Mammary epithelial cell (primary cell): Measurements from ENCODE around the gene FRMD8.

ENCODE experiments used
- EZH2 ChIP-seq: IDR thresholded peaks from 2 replicates; pipeline ENCODE4 v1.6.1; 2012; ENCODE audit warnings: low read length, inconsistent platforms, borderline replicate concordance
- TF ChIP-seq, protein P1 (sequence below), 2 donors: IDR thresholded peaks in 1 of 2; conservative IDR thresholded peaks in 1 of 2; 2 replicates each; pipeline ENCODE4 v1.5.1; 2011 to 2012; ENCODE audit warnings: inconsistent platforms in 2 of 2, low read length in 2 of 2, mild to moderate bottlenecking in 2 of 2, control low read depth in 1 of 2, low read depth in 1 of 2; ENCODE audit not compliant: insufficient read depth in 1 of 2; ENCODE audit errors: extremely low read depth in 1 of 2

DNA sequence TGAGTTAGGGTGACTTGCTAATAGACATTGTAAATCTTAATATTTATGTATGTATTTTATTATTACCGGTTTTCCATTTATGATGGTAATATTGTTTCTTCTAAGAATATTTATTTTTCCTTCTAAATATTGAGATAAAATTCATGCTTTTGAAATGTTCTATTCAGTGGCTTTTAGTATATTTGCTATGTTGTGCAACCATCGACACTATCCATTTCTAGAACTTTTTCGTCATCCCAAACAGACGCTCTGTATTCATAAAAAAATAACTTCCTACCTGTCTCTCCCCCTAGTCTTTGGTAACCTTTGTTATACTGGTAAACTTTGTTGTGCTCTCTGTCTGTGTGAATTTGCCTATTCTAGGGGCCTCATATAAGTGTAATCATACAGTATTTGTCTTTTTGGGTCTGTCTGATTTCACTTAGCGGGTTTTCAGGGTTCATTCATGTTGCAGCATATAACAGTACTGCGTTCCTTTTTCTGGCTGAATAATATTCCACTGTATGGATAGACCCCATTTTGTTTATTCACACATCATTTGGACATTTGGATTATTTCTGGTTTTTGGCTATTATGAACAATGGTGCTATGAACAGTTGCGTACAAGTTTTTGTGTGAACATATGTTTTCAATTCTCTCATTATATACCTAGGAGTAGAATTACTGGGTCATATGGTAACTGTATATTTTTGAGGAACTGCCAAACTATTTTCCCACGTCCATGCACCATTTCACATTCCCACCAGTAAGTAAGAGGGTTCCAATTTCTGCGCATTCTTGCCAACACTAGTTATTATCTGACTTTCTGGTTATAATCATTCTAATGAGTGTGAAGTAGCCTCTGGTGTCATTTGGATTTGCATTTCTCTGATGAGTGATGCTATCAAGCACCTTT lies 52.1 kb downstream of the FRMD8 start:
- TF ChIP-seq, protein P1, sequence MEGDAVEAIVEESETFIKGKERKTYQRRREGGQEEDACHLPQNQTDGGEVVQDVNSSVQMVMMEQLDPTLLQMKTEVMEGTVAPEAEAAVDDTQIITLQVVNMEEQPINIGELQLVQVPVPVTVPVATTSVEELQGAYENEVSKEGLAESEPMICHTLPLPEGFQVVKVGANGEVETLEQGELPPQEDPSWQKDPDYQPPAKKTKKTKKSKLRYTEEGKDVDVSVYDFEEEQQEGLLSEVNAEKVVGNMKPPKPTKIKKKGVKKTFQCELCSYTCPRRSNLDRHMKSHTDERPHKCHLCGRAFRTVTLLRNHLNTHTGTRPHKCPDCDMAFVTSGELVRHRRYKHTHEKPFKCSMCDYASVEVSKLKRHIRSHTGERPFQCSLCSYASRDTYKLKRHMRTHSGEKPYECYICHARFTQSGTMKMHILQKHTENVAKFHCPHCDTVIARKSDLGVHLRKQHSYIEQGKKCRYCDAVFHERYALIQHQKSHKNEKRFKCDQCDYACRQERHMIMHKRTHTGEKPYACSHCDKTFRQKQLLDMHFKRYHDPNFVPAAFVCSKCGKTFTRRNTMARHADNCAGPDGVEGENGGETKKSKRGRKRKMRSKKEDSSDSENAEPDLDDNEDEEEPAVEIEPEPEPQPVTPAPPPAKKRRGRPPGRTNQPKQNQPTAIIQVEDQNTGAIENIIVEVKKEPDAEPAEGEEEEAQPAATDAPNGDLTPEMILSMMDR (conservative IDR thresholded peaks at IDR 0.05 in 1 of 2, IDR thresholded peaks at IDR 0.05 in 1 of 2; ENCODE audit: extremely low read depth in 1 of 2, insufficient read depth in 1 of 2, low read depth in 1 of 2, low read length in 2 of 2) = no peak
- no peak for TF ChIP-seq EZH2
